ENCODE measurements around the gene CLCA2. TPM values are rescaled to one million over a fixed set of nuclear protein-coding genes. Genes with fewer than 3 reads are reported as not detected.
A peak's percentile ranks its signal among the peaks of the same experiment; 100 is the strongest.

CLCA2 gene
- total and polyA plus RNA-seq, 2 experiments from 2014 or later, result not detected

DNA sequence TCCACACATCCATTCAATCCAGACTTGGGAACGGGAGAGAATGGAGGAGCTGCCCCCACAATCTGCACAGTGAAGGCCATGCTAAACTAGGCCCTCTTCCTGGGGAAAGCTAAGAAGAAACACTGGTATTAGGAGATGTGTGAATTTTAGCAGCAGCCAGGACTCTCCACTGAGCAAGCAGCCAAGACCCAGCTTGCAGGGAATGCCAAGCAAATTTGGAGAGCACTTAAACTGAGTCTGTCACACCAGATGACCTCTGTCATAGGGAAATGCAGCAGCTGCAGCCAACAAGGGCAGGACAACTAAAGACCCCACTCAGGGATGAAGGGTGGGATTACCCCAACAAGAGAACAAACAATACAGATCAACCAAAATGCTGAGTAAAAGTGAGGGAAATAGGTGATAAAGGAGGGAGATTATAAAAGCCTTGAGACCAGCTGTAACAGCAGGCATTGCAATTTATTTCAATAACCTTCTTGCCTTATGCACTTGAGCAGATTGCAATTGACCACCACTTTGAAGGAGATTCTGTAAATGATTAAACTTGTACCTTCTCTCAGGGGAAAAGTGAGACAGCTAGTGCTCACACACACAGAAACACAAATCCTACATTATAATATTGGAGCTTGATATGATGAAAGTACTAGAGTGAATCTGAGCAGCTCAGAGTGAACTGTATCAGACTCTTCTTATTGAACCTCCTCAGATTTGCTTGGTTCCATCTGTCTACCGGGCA, 42.3 kb downstream of the CLCA2 start:
- Histone ChIP-seq H2AFZ (no peak overlapping the region), H3K79me2 (replicated peaks; ENCODE audit: insufficient read depth) (no peaks in the 10 kb centered on the region), H3K4me3 (no peak overlapping the region), H3K27me3 (ENCODE audit: insufficient read depth) (no peaks in the 10 kb centered on the region), H3K9me2 (ENCODE audit: insufficient read depth) (no peaks in the 10 kb centered on the region), H4K20me1 (replicated peaks; ENCODE audit: insufficient read depth) (no peaks in the 10 kb centered on the region), H3K36me3 (ENCODE audit: insufficient read depth) (no peaks in the 10 kb centered on the region), H3K27ac (ENCODE audit: low read depth) (no peak overlapping the region), H3F3A (replicated peaks; ENCODE audit: low read depth) (no peaks in the 10 kb centered on the region), H3K4me2 (no peak overlapping the region), H3K4me1 (ENCODE audit: insufficient read depth) (no peaks in the 10 kb centered on the region)
- Mint-ChIP-seq H3K36me3 (ENCODE audit: low read depth) (no peaks in the 10 kb centered on the region), H3K27ac (no peak overlapping the region), H3K27me3 (ENCODE audit: insufficient read depth, low read depth, poor library complexity) (no peaks in the 10 kb centered on the region), H3K4me1 (no peaks in the 10 kb centered on the region), H3K9me3 (no peaks in the 10 kb centered on the region), H3K4me3 (no peak overlapping the region)
- ATAC-seq (no peak), DNase-seq (ENCODE audit: low spot score) (no peak)
- TF ChIP-seq EZH2phosphoT487 (IDR thresholded peaks at IDR 0.05; ENCODE audit: unreplicated experiment), result no peak
- TF ChIP-seq, protein P1, sequence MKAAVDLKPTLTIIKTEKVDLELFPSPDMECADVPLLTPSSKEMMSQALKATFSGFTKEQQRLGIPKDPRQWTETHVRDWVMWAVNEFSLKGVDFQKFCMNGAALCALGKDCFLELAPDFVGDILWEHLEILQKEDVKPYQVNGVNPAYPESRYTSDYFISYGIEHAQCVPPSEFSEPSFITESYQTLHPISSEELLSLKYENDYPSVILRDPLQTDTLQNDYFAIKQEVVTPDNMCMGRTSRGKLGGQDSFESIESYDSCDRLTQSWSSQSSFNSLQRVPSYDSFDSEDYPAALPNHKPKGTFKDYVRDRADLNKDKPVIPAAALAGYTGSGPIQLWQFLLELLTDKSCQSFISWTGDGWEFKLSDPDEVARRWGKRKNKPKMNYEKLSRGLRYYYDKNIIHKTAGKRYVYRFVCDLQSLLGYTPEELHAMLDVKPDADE (IDR thresholded peaks at IDR 0.05), result no peak
- TF ChIP-seq JUNB (IDR thresholded peaks at IDR 0.05; ENCODE audit: unreplicated experiment), result no peak

DNA sequence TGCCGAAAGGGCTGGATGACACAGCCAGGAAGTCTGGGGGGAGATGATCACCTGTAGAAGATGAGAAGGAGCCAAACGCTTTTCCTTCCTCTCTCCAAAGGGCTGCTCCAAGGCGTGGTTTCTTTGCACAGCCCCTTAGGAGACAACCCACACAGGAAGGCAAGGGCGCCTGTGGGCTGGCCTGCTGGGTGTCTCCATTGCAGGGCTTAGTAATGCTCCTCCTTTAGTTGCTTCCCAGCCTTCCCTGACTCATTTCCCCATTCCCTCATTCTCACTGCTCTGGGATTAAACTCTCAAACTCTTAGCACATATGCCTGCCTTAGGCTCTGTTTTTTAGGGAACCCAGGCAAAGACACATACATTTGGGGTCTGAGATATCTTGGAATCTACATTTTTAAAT, 43.0 kb downstream of the CLCA2 start:
- Histone ChIP-seq H3F3A (replicated peaks; ENCODE audit: low read depth) (no peaks in the 10 kb centered on the region), H3K36me3 (ENCODE audit: insufficient read depth) (no peaks in the 10 kb centered on the region), H3K4me2 (no peak overlapping the region), H3K9me2 (ENCODE audit: insufficient read depth) (no peaks in the 10 kb centered on the region), H3K27ac (ENCODE audit: low read depth) (no peak overlapping the region), H4K20me1 (replicated peaks; ENCODE audit: insufficient read depth) (no peaks in the 10 kb centered on the region), H3K4me1 (ENCODE audit: insufficient read depth) (no peaks in the 10 kb centered on the region), H2AFZ (peak overlapping the region; percentile 28; the same call in 1 of the 2 replicates), H3K4me3 (no peak overlapping the region), H3K27me3 (ENCODE audit: insufficient read depth) (no peaks in the 10 kb centered on the region), H3K79me2 (replicated peaks; ENCODE audit: insufficient read depth) (no peaks in the 10 kb centered on the region)
- no peak for TF ChIP-seq EZH2 (IDR thresholded peaks at IDR 0.05; ENCODE audit: low read depth, unreplicated experiment)
- no peak for TF ChIP-seq JUNB (IDR thresholded peaks at IDR 0.05; ENCODE audit: unreplicated experiment)
- TF ChIP-seq CTCF (conservative IDR thresholded peaks at IDR 0.05; ENCODE audit: low read depth in 2 of 2), result no peak
- no peak for TF ChIP-seq EZH2phosphoT487 (IDR thresholded peaks at IDR 0.05; ENCODE audit: unreplicated experiment)
- TF ChIP-seq CREB1 (CRISPR knock-in tag; IDR thresholded peaks at IDR 0.05; ENCODE audit: low read depth), result no peak
- no peak for TF ChIP-seq ZNF331 (CRISPR knock-in tag; IDR thresholded peaks at IDR 0.05; ENCODE audit: low read depth)
- TF ChIP-seq STAT1 (IDR thresholded peaks at IDR 0.05; ENCODE audit: unreplicated experiment), result no peak
- H3K4me3 Mint-ChIP-seq, result no peak overlapping the region
- no peaks in the 10 kb centered on the region for H3K9me3 Mint-ChIP-seq
- H3K27ac Mint-ChIP-seq, result no peak overlapping the region
- no peak for DNase-seq (ENCODE audit: low spot score)
- H3K27me3 Mint-ChIP-seq (ENCODE audit: insufficient read depth, low read depth, poor library complexity), result no peaks in the 10 kb centered on the region
- no peak for ATAC-seq
- no peaks in the 10 kb centered on the region for H3K36me3 Mint-ChIP-seq (ENCODE audit: low read depth)
- peaks cover under 1% of the 10 kb centered on the region for H3K4me1 Mint-ChIP-seq

Data from GM23338 (cell line).